GM12801 (cell line): ENCODE results near the gene FAM234B.

Experiments
- TF ChIP-seq, protein P1 (sequence below): IDR thresholded peaks from one replicate; pipeline ENCODE4 v1.5.1; 2011; ENCODE audit warnings: control low read depth; ENCODE audit not compliant: insufficient read length; ENCODE audit errors: extremely low read depth

Gene FAM234B

GRCh38 chr12:13046964-13047363, 2.8 kb downstream of the FAM234B start:
- TF ChIP-seq, protein P1, sequence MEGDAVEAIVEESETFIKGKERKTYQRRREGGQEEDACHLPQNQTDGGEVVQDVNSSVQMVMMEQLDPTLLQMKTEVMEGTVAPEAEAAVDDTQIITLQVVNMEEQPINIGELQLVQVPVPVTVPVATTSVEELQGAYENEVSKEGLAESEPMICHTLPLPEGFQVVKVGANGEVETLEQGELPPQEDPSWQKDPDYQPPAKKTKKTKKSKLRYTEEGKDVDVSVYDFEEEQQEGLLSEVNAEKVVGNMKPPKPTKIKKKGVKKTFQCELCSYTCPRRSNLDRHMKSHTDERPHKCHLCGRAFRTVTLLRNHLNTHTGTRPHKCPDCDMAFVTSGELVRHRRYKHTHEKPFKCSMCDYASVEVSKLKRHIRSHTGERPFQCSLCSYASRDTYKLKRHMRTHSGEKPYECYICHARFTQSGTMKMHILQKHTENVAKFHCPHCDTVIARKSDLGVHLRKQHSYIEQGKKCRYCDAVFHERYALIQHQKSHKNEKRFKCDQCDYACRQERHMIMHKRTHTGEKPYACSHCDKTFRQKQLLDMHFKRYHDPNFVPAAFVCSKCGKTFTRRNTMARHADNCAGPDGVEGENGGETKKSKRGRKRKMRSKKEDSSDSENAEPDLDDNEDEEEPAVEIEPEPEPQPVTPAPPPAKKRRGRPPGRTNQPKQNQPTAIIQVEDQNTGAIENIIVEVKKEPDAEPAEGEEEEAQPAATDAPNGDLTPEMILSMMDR = no peak

- TF ChIP-seq, protein P1 = no peak
Observed at GRCh38 chr12:13049816-13050215, 5.6 kb downstream of the FAM234B start.

DNA sequence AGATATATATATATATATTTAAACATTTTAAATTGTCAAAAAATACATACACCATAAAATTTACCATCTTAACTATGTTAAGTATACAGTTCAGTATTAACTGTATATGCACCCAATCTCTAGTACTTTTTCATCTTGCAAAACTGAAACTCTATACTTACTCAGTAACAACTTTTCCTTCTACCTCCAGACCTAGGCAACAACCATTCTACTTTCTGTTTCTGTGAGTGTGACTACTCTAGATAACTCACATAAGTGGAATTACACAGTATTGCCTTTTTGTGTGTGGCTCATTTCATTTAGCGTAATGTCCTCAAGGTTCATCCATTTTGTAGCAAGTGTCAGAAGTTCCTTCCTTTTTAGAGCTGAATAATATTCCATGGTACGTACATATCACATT, 8.2 kb downstream of the FAM234B start:
- TF ChIP-seq, protein P1 = no peak

- TF ChIP-seq, protein P1 = no peak
Observed at GRCh38 chr12:13060581-13060980, 16.4 kb downstream of the FAM234B start.

DNA sequence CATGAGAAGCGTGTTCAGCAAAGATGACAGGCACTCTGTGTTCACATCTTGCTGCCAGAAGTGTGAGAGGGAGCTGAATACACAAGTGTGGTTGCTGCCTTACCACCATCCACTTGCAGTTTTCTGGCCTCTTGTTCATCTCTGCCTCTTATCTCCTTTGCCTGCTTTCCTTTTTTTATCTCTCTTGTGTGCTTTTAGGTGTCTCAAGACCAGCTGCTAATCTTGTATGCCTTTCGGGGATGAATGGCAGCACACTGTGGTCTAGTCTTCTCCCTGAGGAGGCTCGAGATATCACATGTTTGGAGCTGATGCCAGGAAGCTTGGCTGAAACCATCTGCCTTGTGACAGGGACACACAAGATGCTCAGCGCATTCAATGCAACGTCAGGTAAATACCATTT, 17.2 kb downstream of the FAM234B start:
- TF ChIP-seq, protein P1 = no peak

DNA sequence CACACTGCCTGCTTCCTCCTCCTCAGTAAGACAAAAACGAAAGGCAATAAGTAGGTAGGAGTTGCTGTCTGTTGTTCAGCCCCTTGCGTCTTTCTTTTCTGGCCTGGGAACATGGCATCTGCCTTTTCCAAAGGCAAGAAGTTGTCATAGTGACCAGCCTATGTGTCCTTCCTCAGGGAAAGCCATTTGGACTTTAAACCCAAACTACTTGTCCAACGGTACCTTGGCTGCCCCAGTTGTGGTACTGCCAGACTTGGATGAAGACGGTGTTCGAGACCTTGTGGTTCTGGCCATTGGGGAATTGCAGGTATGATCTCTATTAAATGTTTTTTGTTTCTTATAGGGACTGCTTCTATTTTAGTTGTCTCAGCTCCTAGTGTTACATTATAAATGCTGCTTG, 18.5 kb downstream of the FAM234B start:
- TF ChIP-seq, protein P1 = no peak

DNA sequence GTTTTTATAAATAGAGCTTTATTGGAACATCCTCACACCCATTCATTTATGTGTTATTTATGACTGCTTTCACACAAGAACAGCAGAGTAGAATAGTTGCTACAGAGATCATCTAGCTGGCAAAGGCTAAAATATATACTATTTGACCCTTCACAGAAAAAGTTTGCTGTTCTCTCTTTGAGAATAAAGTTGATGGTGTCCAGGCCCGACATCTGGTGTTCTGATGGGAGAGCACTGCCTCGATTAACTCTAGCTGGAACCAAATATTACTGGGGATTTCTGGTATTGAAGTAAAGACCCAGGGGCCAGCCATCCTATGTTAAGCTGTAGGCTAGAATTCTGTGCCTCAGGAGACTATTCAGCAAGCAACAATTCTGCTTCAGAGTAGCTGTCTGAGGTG, 21.8 kb downstream of the FAM234B start:
- TF ChIP-seq, protein P1 = no peak

DNA sequence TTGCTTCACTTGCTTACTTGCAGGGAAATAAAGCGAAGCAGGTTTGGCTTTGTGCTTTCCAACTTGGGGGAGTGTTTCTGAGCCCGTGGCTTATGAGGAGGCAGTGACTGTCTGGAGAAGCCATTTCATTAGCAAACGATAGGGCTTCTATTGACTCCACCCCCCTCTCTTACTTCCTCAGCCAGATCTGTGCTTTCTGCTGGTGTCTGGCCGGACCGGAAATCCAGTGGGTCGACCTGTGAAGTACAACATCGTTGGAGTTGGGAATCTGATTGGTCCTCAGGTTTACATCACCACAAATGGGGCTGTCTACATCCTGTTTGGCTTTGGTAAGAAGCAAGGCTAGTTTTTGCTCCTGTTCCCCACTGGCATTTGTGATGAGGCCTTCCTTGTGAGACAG, 22.3 kb downstream of the FAM234B start:
- TF ChIP-seq, protein P1 = no peak
